Activated CD4-positive, alpha-beta T cell treated with anti-CD3 and anti-CD28 coated beads for 24 hours (primary cell): ENCODE results near the gene CCDC141.

Source experiments
- DNase-seq, 2 donors: peaks; one replicate each; pipeline ENCODE4 v3.0.0-alpha.2; 2020; ENCODE audit warnings: low read depth in 2 of 2

CCDC141 gene

DNA sequence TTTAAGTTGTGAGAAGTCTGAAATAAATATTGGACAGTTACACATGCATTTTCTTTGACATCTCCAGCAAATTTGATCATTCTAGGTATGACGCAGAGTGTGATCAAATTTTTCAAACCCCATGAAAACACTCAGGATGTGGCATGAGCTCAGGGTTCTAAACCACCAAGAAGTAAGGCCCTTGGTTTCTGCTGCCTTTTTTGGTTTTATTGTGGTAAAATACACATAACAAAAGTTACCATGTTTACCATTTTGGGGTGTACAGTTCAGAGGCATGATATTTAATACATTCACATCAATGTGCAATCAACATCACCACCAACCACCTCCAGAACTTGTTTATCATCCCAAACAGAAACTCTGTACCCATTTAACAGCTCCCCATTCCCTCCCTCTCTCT is 178.4 kb downstream of the CCDC141 start:
- DNase-seq: no peak

DNA sequence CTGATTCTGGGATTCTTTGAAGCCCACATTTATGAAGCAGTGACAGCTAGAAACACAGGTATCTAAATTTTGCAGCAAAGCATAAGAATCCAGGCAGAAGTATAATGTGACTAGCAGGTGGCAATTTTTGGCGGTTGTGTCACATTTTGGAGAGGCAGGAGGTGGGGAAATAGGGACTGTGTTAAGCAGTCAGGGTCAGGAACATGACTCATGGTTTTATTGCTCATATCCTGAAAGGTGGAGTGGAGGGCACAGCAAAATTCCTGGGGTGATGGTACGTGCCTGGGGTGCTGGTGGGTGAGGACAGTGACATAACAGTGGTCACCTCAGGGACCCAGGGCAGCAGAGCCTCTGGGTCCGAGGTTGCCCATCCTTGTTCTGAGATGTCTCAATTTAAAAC is 179.2 kb downstream of the CCDC141 start:
- DNase-seq: no peak

DNA sequence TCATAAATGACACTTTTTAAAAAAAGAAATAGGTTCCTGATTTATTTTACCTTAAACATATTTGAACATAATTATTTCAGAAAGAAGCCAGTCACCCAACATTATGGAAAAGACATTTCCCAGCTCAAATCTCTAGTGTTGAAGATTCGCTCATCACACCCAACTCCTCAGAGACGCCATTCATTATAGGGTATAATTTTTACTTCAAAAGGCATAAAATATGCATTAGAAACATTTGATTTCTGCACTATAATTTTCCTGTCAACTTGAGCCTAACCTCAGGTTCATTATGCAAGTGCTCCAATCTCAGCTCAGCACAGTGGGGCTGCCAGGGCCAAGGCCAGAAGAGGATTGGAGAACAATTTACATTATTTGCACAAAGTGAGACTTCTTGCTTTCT is 183.9 kb downstream of the CCDC141 start:
- DNase-seq: no peak

DNA sequence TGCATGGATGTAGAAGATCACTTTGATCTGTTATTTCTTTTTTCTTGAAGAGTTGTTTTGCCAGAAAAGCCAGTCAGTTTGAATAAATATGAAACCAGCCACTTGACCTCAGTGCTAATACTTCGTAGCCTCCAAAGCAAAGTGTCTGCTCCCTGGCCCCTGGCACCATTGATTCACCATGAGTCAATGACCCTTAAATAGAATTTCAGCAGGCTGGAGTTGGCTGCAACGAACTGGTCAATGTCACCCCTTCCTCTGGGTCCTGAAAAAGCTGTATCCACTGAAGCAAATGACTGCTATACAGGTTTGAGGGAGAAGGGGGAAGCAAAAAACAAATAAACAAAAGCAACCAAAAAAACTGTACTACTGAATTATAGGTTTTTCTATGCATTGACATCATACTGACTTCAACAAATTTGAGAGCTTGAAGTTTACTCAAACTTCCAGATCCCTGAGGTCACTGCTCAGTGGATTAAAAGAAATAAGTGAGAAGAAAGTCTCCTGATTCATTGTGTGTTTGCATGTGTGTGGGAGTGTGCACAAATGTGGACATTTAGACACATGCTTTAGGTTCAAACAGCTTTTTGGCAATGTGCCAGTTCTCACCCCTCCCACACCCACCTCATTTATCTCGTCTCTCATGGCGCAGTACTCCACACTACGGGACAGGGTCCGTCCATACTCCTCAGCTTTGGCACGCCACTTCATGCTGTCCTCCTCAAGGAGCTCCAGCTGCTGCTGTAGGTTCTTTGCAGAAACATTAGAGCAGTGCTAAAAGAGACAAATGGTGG is 184.6 kb downstream of the CCDC141 start:
- no peak for DNase-seq

DNA sequence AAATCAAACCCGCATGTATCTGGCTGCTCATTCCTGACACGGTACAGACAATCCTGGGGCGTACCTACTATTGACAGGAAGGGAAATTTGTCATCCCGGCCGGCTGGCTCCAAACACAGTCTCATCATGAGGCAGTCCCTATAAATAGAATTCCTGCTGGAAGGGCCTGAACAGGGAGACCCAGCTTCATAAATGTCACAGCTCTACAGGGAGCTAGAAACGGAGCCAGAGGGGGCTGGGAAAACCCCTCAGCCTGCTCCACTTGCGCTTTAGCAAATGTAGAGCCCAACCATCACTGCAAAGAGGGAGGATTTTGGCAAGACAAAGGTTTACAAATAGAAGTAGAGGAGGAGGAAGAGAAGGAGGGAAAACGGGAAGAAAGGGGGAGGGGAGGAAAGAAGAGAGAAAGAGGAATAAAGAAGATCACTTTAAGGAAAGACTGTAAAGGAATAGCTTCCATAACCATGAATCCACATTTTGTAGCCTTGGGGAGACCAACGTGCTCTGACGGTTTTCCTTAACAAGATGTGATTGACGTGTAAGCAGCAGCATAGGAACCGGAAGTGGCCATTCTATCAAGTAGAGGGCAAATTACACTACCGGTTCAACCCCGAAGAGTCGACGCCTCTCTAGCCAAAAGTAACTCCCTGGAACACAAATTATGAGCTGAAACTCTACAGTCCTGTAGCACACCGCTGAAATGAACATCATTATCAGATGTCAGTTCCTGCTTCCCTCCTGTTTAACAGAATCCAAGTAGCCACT is 185.9 kb downstream of the CCDC141 start:
- DNase-seq: no peak

DNA sequence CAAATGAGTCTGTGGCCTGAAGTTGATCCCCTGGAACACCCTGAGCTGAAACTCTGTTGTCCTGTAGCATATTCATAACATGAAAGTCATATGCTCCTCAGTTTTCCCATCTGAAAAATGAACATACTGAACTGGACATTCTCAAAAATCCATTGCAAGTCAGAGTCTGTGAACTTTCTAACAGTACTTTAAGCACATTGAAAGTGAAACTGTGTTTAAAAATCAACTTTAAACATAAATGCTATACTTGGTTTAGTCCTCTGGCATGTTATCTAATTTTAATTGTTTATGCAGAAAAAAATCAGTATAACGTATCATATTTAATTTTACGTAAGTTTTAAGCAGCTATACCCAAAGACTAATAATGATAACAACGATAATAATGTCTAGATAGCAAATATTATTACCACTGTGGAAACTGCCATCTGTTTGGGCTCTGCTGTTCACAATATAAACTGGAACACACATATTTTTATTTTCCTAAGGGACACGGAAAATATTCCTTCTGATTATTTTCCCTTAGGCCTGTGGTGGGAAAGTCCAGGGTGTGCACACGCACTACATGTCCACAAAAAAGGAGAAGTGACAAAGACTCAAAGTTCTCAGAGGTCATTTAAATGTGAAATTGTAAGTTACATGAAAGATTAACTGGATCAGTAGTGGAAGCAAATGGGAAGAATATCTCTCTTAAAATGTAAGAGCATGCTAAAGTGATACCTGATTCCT is 186.6 kb downstream of the CCDC141 start:
- no peak for DNase-seq

DNA sequence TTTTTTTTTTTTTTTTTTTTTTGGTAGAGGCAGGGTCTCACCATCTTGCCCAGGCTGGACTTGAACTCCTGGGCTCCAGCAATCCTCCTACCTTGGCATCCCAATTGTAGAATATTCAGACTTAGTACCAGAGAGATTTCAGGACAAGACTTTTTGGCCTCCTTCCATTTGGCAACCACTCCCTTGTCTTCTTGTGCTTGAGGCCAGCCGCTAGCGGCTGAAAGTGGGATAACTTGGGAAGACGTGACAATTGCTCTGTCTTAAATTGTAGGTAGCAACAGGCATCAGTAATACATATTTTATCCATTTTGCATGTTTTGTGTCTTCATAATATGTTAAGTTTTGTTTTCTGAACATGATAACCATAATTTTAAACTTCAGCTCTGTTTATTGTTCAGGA is 189.4 kb downstream of the CCDC141 start:
- no peak for DNase-seq

DNA sequence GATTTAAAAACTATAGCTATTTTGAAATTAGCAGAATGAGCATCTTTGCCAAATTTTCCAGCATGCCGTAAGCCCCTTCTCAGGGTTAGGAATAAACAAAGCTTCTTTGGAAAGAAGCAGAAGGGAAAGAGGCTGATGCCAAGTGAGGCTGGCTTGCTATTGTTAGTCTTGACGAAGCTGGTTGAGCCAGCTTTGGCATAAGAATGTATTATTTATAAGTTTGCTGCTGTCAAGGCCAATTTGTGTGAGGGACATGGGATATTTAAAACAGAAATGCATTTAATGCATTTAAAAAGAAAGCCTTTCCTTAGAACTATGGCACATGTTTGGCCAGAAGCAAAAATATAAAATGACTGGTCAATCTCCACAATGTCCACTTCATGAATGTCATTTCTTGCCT is 190.2 kb downstream of the CCDC141 start:
- no peak for DNase-seq

DNA sequence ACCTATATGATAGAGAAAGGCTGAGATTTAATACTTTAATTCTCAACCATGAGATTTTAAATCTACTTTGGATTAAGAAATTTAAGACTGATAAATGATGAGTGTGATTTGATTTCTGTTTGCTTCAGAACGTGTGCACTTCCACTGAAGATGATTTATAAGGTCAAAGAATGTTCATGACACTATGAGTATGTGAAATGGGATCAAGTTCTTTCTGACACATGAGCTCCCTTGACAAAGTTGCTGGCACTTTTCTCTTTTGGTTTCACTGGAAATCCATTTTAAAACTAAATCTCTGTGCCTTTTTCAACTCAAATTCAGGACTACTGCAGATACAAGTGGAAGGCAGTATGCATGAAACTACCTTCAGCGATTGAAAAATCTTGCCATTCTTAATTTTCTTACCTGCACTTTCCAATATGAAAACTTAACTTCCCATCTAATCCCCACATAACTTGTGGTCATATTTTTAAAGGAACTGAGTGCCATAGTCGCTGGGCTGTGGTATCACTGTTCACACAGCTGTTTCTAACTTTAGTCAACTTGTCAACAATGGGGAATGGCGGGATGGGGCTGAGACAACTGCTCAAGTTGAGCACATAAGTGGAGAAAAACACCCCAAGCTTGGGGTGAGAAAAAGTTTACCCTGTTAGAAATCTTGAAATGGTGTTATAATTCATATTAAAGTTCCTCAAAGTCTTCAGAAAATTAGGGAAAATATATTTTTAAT is 190.9 kb downstream of the CCDC141 start:
- DNase-seq: no peak

DNA sequence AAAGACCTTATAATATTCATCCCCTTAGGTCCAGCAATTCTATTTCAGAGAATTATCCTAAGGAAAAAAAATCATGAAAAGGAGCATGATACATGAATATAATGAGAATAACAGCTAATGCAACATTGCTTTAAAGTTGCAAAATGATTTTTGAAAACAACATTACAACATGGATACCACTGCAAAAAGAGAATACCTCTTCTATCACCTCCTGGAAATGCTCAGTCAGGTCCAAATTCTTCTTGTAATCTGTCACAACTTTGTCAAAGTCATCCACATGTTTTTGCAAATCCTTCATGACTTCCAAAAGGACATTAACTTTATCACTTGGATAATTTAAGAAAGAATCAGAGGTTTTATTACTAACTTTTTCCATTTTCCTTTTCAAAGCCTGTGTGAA is 194.8 kb downstream of the CCDC141 start:
- no peak for DNase-seq

DNA sequence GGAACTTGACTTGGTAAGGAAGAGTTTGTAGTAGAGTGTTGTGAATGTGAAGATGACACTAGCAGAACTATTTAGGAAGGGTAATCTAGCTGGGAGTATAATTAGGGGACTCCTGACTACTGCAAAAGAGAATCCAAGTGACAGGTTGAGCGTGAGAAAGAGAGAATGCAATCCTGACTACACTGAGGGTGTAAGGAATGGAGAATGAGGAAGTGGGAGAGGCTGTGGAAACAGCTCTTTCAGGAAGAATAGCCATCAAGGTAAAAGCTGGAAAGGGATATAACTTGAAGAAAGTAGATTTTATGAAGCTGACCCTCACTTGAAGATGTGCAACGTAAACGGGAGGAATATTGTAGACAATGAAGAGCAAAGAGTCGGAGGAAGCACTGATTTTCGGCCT is 201.6 kb downstream of the CCDC141 start:
- no peak for DNase-seq

DNA sequence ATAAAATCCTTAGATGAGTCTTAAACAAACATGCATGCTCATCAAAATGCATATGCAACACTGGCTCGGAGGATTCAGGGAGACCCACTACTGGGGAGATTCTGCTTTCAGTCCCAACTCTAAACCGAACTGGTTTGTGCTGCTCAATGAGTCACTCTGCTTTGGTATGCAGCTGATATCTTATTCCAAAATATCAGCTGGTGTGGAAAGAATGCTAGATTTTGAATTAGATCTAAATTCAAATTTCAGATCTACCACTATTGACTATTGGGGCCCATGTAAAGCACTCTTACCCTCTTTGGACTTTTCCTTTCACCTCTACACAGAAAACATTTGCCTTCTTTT is 203.5 kb downstream of the CCDC141 start:
- DNase-seq: no peak

DNA sequence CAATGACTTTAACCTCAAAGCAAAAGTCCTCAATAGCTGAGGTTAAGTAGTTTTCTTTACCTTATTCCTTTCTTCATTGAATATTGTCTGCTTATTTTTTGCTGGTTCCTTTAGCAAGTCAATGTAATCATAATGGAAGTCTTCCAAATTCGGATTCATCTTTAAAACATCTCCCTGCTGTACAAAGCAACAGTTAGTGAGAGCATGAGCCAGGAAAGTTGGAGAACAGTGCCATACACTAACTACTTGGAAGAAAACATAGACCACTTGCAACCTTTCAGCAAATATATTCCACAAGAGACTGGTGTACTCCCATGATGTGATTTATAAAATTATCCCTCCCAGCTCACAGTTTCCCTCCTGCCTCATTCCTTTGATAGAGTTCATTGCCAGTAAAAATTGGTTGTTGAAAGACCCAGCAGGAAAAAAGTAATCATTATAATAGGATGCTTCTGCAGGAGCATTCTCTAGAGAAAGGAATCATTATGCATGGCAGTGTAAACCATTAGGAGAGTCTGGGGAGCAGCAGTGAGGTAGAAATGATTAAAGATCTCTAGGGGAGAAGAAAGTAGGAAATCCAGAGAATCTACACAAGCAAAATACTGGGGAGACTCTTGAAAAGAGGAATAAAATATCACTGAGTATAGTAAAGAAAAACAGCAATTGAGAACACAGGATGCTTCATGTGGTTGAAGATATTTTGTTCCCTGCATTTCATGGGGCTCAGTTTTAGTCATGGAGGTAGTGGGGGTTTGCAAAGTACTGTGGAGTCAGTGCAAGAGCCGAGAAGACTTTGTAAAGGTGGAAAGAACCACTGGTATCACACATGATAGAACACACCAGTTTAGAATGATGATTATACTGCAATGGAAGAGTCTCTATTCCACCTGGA is 204.1 kb downstream of the CCDC141 start:
- no peak for DNase-seq

DNA sequence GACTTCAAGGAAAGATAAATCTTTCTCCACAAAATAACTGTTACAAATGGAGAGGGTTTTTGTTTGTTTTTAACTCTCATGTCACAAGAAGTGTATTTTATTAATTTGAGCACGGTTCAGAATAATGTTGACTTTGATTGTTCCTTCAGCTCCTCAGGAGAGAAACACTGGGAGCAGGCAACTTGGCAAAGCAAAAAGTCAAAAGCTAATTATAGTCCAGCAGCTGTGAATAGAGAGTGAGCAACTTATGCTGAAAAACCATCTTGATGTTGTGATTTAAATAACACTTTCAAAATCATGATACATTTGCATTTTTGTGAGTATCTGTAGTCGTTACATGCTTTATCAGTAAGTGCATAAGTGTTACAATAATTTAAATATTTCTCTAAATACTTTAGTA is 205.2 kb downstream of the CCDC141 start:
- no peak for DNase-seq

DNA sequence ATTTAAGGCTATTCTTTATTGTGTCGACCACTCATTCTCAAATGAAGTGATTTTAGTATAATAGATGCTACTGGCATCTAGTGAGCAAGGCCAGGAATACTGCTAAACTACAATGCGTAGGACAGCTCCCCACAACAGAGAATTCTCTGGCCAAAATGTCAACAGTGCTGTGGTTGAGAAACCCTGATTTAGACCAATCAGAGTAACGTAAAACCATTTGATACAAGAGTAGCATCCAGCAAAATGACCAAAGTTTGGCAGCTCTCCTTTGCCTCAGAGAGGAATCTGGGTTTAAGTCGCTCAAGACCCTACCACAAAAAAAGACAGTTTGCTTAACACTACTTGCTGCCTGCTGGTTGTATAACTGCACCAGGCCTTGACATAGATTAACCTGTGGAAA is 205.7 kb downstream of the CCDC141 start:
- no peak for DNase-seq

DNA sequence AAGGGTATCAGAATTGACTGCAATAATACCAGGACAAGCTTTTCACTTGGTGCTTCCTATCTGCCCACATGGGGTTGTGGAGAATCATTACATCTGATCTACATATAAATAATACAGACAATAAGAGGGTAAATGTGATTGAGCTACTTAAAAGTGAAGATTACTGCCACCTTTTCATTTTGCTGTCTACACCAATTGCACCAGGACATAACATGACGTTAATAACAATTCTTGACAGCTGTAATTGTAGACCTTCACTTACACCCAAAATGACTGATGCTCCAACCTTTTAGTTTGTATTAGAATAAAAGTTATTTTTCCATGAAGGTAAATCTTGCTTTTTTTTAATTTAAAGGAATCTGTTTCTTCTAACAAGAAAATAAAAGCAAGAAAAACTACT is 206.2 kb downstream of the CCDC141 start:
- DNase-seq: no peak

DNA sequence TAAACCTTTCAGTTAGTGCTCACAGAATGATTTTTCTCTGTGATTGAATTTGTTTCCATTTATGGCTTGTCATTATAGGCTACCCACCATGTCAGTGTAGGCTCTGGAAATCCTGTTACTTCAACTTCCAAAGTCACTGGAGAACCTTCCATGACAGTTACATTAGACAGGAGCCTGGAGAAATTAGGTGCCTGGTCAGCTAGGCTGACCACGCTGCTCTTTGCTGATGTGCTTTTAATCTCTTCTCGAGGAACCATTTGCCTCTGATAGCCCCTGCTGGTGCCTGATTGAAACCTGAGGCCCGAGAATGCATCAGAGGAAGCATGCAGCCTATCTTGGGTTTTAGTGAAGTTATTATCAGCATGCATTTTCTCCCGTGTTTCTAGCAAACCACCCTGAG is 213.1 kb downstream of the CCDC141 start:
- no peak for DNase-seq

DNA sequence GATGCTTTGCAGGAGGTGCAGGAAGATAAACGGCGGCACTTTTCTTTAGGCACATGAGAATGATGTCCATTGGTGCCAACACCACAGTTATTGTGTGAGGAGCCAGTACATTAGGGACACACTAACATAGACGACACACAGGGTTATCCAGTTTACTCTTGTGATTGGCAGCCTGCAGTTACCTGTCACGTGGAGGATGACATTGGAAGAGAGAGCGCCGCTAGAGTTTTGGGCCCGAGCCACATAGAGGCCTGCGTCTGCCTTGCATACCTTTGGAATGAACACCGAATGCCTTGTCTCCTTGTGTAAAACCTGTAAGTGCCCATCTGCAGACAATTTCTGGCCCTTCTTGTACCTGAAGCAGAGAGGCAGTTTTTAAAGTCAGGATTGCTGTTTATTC is 215.9 kb downstream of the CCDC141 start:
- DNase-seq: no peak

DNA sequence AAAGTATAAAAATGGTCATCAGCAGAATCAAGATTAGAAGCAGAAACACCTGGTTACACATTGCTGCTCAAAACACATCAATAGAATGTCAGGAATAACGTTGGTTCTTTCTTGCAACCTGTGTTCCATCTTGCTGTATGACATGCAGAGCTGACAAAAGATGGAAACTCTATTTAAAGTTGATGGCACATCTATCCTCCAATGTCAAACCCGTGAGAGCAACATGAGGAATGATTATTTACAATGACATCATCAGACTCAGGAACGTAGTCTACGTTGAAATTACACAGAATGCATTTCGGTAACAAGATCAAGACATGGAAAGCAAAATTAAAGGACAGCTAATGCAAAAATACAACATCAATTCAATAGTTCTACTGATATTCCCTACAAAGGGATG is 216.6 kb downstream of the CCDC141 start:
- no peak for DNase-seq

DNA sequence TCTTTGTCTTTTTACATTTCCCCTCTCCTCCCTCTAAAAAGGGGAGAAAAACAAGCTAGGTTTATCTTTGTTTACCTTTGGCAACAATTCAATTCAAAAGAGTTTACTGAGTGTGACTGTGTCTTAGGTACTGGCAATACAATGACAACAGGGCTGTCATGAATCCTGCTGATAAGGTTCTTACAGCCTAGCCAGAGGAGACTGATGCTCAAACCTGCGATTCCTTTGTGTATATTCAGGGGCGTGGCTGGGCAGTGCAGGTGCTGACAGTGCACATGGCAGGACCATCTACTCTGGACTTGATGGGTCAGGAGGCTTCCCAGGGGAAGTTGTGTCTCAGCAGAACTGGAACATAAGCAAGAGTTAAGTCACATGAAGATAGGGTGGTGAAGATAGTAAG is 219.5 kb downstream of the CCDC141 start:
- no peak for DNase-seq

DNA sequence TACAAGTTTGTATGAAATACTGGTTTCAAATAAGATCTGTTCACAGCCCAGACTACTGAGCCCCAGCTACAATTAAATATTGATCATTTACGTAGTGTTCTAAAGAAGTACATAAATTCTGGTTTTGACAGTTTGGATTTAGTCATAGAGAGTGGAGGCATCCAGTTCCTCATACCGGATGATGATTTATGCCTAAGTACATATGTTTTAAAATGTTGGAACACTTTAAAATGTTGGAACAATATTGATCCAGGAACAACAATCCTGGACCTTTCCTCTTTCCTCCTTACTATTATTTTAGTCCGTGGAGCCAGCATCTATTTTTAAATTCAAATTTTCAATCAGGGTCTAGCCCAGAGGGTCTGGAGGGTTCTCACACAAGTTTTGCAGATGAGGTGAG is 220.0 kb downstream of the CCDC141 start:
- no peak for DNase-seq
